ENCODE results near the gene ZNF512B. TPM values are rescaled to one million over a fixed set of nuclear protein-coding genes. Genes with fewer than 3 reads are reported as not detected.

The ZNF512B gene
- total and polyA plus RNA-seq, 4 donors: 1.5 to 16.5 (median 10.8) TPM

GRCh38 chr20:63942250-63942951 lies 27.3 kb downstream of the ZNF512B start:
- 75 to 81% methylated on average over 26 to 30 of the region's 30 CpGs for WGBS, 2 donors
- Histone ChIP-seq H3K4me3 (ENCODE audit: low read length in 2 of 2) (no peak overlapping the region), H3K36me3 (ENCODE audit: control insufficient read depth in 1 of 2, insufficient read depth in 2 of 2, low read length in 1 of 2) (peaks cover 0 to 11% of the 10 kb centered on the region in 2 donors), H3K9me3 (ENCODE audit: control insufficient read depth, low read length) (no peaks in the 10 kb centered on the region), H3K27me3 (ENCODE audit: control insufficient read depth in 1 of 2, insufficient read depth in 2 of 2, low read length in 1 of 2) (no peaks in the 10 kb centered on the region), H3K27ac (ENCODE audit: low read depth in 1 of 2, low read length in 2 of 2) (no peak overlapping the region), H3K4me1 (ENCODE audit: control insufficient read depth in 1 of 2, insufficient read depth in 2 of 2, low read length in 2 of 2) (no peaks in the 10 kb centered on the region)
- ATAC-seq (ENCODE audit: low FRiP score) (no peak), DNase-seq (peak in 1 of 2 donors; percentile 49)
- intact Hi-C loops (cut with DNase I): no loop called here

GRCh38 chr20:63941282-63942081 lies 28.2 kb downstream of the ZNF512B start:
- DNase-seq: peak; percentile 82

GRCh38 chr20:63940472-63941266 lies 29.1 kb downstream of the ZNF512B start:
- ATAC-seq (ENCODE audit: low FRiP score): peak; percentile 8
- WGBS, 2 donors: 90% methylated on average over 58 of the region's 58 CpGs
- peak in 1 of 2 donors; percentile 42 for DNase-seq
- H3K4me1 ChIP-seq (ENCODE audit: control insufficient read depth in 1 of 2, insufficient read depth in 2 of 2, low read length in 2 of 2): no peaks in the 10 kb centered on the region
- no peaks in the 10 kb centered on the region for H3K9me3 ChIP-seq (ENCODE audit: control insufficient read depth, low read length)
- intact Hi-C loops (cut with DNase I): no loop called here
- no peaks in the 10 kb centered on the region for H3K27me3 ChIP-seq (ENCODE audit: control insufficient read depth in 1 of 2, insufficient read depth in 2 of 2, low read length in 1 of 2)
- H3K36me3 ChIP-seq (ENCODE audit: control insufficient read depth in 1 of 2, insufficient read depth in 2 of 2, low read length in 1 of 2): peaks cover 0 to 9% of the 10 kb centered on the region in 2 donors
- no peak overlapping the region for H3K4me3 ChIP-seq (ENCODE audit: low read length in 2 of 2)
- no peak overlapping the region for H3K27ac ChIP-seq (ENCODE audit: low read depth in 1 of 2, low read length in 2 of 2)

More at GRCh38 chr20:63941282-63942081, 28.2 kb downstream of the ZNF512B start:
- no peak for ATAC-seq (ENCODE audit: low FRiP score)
- no peaks in the 10 kb centered on the region for H3K9me3 ChIP-seq (ENCODE audit: control insufficient read depth, low read length)
- peaks cover 0 to 11% of the 10 kb centered on the region in 2 donors for H3K36me3 ChIP-seq (ENCODE audit: control insufficient read depth in 1 of 2, insufficient read depth in 2 of 2, low read length in 1 of 2)
- H3K4me1 ChIP-seq (ENCODE audit: control insufficient read depth in 1 of 2, insufficient read depth in 2 of 2, low read length in 2 of 2): no peaks in the 10 kb centered on the region
- no peaks in the 10 kb centered on the region for H3K27me3 ChIP-seq (ENCODE audit: control insufficient read depth in 1 of 2, insufficient read depth in 2 of 2, low read length in 1 of 2)
- H3K4me3 ChIP-seq (ENCODE audit: low read length in 2 of 2): no peak overlapping the region
- 76 to 79% methylated on average over 35 of the region's 39 CpGs for WGBS, 2 donors
- intact Hi-C loops (cut with DNase I): no loop called here
- no peak overlapping the region for H3K27ac ChIP-seq (ENCODE audit: low read depth in 1 of 2, low read length in 2 of 2)

GRCh38 chr20:63940071-63940471 lies 29.7 kb downstream of the ZNF512B start:
- peaks cover 0 to 9% of the 10 kb centered on the region in 2 donors for H3K36me3 ChIP-seq (ENCODE audit: control insufficient read depth in 1 of 2, insufficient read depth in 2 of 2, low read length in 1 of 2)
- no peak overlapping the region for H3K27ac ChIP-seq (ENCODE audit: low read depth in 1 of 2, low read length in 2 of 2)
- H3K27me3 ChIP-seq (ENCODE audit: control insufficient read depth in 1 of 2, insufficient read depth in 2 of 2, low read length in 1 of 2): no peaks in the 10 kb centered on the region
- intact Hi-C loops (cut with DNase I): no loop called here
- ATAC-seq (ENCODE audit: low FRiP score): no peak
- 89% methylated on average over 23 of the region's 23 CpGs for WGBS, 2 donors
- H3K4me1 ChIP-seq (ENCODE audit: control insufficient read depth in 1 of 2, insufficient read depth in 2 of 2, low read length in 2 of 2): no peaks in the 10 kb centered on the region
- H3K9me3 ChIP-seq (ENCODE audit: control insufficient read depth, low read length): no peaks in the 10 kb centered on the region
- H3K4me3 ChIP-seq (ENCODE audit: low read length in 2 of 2): no peak overlapping the region
- DNase-seq: peak in 1 of 2 donors; percentile 46

GRCh38 chr20:63939061-63939935 lies 30.4 kb downstream of the ZNF512B start:
- H3K9me3 ChIP-seq (ENCODE audit: control insufficient read depth, low read length): no peaks in the 10 kb centered on the region
- H3K4me3 ChIP-seq (ENCODE audit: low read length in 2 of 2): no peak overlapping the region
- H3K36me3 ChIP-seq (ENCODE audit: control insufficient read depth in 1 of 2, insufficient read depth in 2 of 2, low read length in 1 of 2): peaks cover 0 to 9% of the 10 kb centered on the region in 2 donors
- intact Hi-C loops (cut with DNase I): no loop called here
- no peak for DNase-seq
- no peaks in the 10 kb centered on the region for H3K27me3 ChIP-seq (ENCODE audit: control insufficient read depth in 1 of 2, insufficient read depth in 2 of 2, low read length in 1 of 2)
- ATAC-seq (ENCODE audit: low FRiP score): no peak
- WGBS, 2 donors: 76 to 83% methylated on average over 24 to 33 of the region's 33 CpGs
- H3K4me1 ChIP-seq (ENCODE audit: control insufficient read depth in 1 of 2, insufficient read depth in 2 of 2, low read length in 2 of 2): no peaks in the 10 kb centered on the region
- no peak overlapping the region for H3K27ac ChIP-seq (ENCODE audit: low read depth in 1 of 2, low read length in 2 of 2)

GRCh38 chr20:63937596-63937995 lies 32.1 kb downstream of the ZNF512B start:
- intact Hi-C loops (cut with DNase I): no loop called here
- no peak overlapping the region for H3K4me3 ChIP-seq (ENCODE audit: low read length in 2 of 2)
- no peak for ATAC-seq (ENCODE audit: low FRiP score)
- H3K27me3 ChIP-seq (ENCODE audit: control insufficient read depth in 1 of 2, insufficient read depth in 2 of 2, low read length in 1 of 2): no peaks in the 10 kb centered on the region
- H3K36me3 ChIP-seq (ENCODE audit: control insufficient read depth in 1 of 2, insufficient read depth in 2 of 2, low read length in 1 of 2): peaks cover 0 to 4% of the 10 kb centered on the region in 2 donors
- no peaks in the 10 kb centered on the region for H3K4me1 ChIP-seq (ENCODE audit: control insufficient read depth in 1 of 2, insufficient read depth in 2 of 2, low read length in 2 of 2)
- H3K9me3 ChIP-seq (ENCODE audit: control insufficient read depth, low read length): no peaks in the 10 kb centered on the region
- no peak for DNase-seq
- WGBS, 2 donors: 84 to 86% methylated on average over 14 of the region's 14 CpGs
- no peak overlapping the region for H3K27ac ChIP-seq (ENCODE audit: low read depth in 1 of 2, low read length in 2 of 2)

GRCh38 chr20:63935447-63935846 lies 34.3 kb downstream of the ZNF512B start:
- H3K4me1 ChIP-seq (ENCODE audit: control insufficient read depth in 1 of 2, insufficient read depth in 2 of 2, low read length in 2 of 2): no peaks in the 10 kb centered on the region
- no peak for ATAC-seq (ENCODE audit: low FRiP score)
- peaks cover 0 to 10% of the 10 kb centered on the region in 2 donors for H3K36me3 ChIP-seq (ENCODE audit: control insufficient read depth in 1 of 2, insufficient read depth in 2 of 2, low read length in 1 of 2)
- no peaks in the 10 kb centered on the region for H3K27me3 ChIP-seq (ENCODE audit: control insufficient read depth in 1 of 2, insufficient read depth in 2 of 2, low read length in 1 of 2)
- WGBS, 2 donors: 90 to 92% methylated on average over 9 of the region's 9 CpGs
- DNase-seq: no peak
- intact Hi-C loops (cut with DNase I): no loop called here
- H3K4me3 ChIP-seq (ENCODE audit: low read length in 2 of 2): no peak overlapping the region
- no peak overlapping the region for H3K27ac ChIP-seq (ENCODE audit: low read depth in 1 of 2, low read length in 2 of 2)
- H3K9me3 ChIP-seq (ENCODE audit: control insufficient read depth, low read length): no peaks in the 10 kb centered on the region

Measured in aorta (tissue), 5 donors.